Lung (tissue), 12 donors: ENCODE measurements around the gene NATD1. TPM values are rescaled to one million over a fixed set of nuclear protein-coding genes. Genes with fewer than 3 reads are reported as not detected.

ENCODE experiments used
- ATAC-seq: fragments of 200-7000 bp; cut with Tn5 transposase; one replicate; pipeline ENCODE4 v1.9.1; 2020; ENCODE audit warnings: moderate number of reproducible peaks; ENCODE audit not compliant: insufficient read depth, low FRiP score
- DNase-seq, 3 donors: peaks; one replicate each; pipeline ENCODE4 v3.0.0-alpha.2; 2013 to 2017
- H3K27ac ChIP-seq, 2 donors: one replicate each; pipeline ENCODE4 v1.5.1; 2013; ENCODE audit warnings: mild to moderate bottlenecking in 2 of 2, moderate library complexity in 2 of 2, control low read depth in 1 of 2, inconsistent platforms in 1 of 2, low read depth in 1 of 2, low read length in 1 of 2
- H3K27me3 ChIP-seq, 3 donors: one replicate each; pipeline ENCODE4 v1.5.1; 2013; ENCODE audit warnings: low read length in 2 of 3; ENCODE audit not compliant: control insufficient read depth in 3 of 3, insufficient read depth in 3 of 3
- H3K36me3 ChIP-seq, 4 donors: one replicate each; pipeline ENCODE4 v1.5.1; 2013; ENCODE audit warnings: low read length in 4 of 4, mild to moderate bottlenecking in 1 of 4, moderate library complexity in 1 of 4; ENCODE audit not compliant: control insufficient read depth in 4 of 4, insufficient read depth in 4 of 4
- H3K4me1 ChIP-seq, 5 donors: one replicate each; pipeline ENCODE4 v1.5.1; 2013; ENCODE audit warnings: low read length in 5 of 5, mild to moderate bottlenecking in 2 of 5, moderate library complexity in 1 of 5; ENCODE audit not compliant: control insufficient read depth in 5 of 5, insufficient read depth in 5 of 5
- H3K4me3 ChIP-seq: one replicate; pipeline ENCODE4 v1.5.1; 2013; ENCODE audit warnings: mild to moderate bottlenecking, control low read depth, moderate library complexity
- H3K9ac ChIP-seq, 2 donors: one replicate each; pipeline ENCODE4 v1.5.1; 2013; ENCODE audit warnings: low read length in 2 of 2, control low read depth in 1 of 2; ENCODE audit not compliant: insufficient read depth in 1 of 2
- H3K9me3 ChIP-seq, 4 donors: one replicate each; pipeline ENCODE4 v1.5.1; 2013; ENCODE audit warnings: low read length in 3 of 4, mild to moderate bottlenecking in 1 of 4, moderate library complexity in 1 of 4; ENCODE audit not compliant: control insufficient read depth in 4 of 4, insufficient read depth in 3 of 4
- WGBS, 2 donors: extraction: QIAGEN DNeasy Blood & Tissue Kit; methylation state at CpG; one replicate each; pipeline ENCODE4 v1.1.7; 2013; 5-methylcytosine and 5-hydroxymethylcytosine counted together
- polyA plus RNA-seq, 2 donors: library from polyadenylated mRNA; stranded (reverse); fragments of 200-250 nt; gene quantifications; one replicate each; pipeline ENCODE4 v1.2.1, GENCODE V29; 2013
- total RNA-seq, 2 donors: library from RNA; depleted of rRNA in 1 of 2; stranded (reverse); fragments of >200 nt in 1 of 2; gene quantifications; one replicate each; pipeline ENCODE4 v1.2.1, GENCODE V29; 2014 to 2021
- TF ChIP-seq, protein P1 (sequence below): IDR thresholded peaks from 2 replicates; pipeline ENCODE4 v1.5.1; 2012; ENCODE audit warnings: mild to moderate bottlenecking; ENCODE audit errors: control extremely low read depth, extremely low read depth
- donor health status: control.
- donor health status: control.
- donor health status: Bipolar disorder and iron deficiency.
- donor health status: healthy.
- donor health status: DM: yes; HTN: yes; CAD: no.

NATD1 gene
- total and polyA plus RNA-seq, 4 donors = 4.8 to 8.1 (median 6.6) TPM

DNA sequence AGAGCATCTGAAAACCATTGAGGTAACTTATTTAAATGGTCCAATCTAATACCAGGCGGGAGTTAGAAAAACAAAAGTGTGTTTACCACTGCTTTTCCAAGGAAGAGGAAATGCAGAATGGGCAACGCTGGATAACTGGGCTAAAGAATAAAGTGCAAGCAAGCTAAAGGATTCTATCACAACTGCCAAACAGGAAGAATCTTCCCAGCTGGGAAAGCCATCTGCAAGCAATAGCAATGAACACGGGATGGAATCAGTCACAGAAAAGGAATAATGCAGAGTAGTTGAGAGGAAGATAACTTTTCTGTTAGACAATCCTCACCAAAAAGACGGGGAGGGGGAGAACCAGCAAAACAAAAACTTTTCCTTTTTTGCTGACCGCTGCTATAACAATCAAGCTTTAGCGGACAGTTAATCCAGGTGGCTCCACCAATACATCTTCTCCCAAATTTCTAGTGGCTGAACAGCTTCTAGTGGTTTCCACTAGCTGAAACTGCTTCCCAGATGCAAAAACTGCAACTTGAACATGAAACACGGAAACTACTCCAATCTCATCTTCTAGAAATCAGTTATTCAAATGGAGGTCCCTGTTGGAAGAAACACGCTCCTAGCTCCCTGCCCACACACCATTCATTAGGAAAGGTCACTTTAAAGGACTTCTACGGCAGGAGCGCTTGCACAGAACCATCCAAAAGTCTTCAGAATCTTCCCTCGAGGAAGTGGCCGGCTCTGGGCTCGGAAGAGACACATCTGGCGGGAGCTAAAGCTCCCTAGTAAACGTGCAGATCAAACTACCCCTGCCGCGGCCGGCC, 40.2 kb downstream of the NATD1 start:
- Histone ChIP-seq H3K27me3 (no peaks in the 10 kb centered on the region), H3K36me3 (peaks cover 0 to 16% (median 11%) of the 10 kb centered on the region in 4 donors), H3K9me3 (no peaks in the 10 kb centered on the region), H3K4me3 (peak overlapping the region; percentile 83), H3K9ac (peak overlapping the region; percentile 59 to 70), H3K27ac (peak overlapping the region; percentile 92 to 98), H3K4me1 (peaks cover 16 to 35% (median 21%) of the 10 kb centered on the region in 5 donors)
- DNase-seq (peak; percentile 19 to 48 (median 24)), ATAC-seq (no peak)
- WGBS, 2 donors = 8 to 9% methylated on average over 18 of the region's 18 CpGs
- TF ChIP-seq, protein P1, sequence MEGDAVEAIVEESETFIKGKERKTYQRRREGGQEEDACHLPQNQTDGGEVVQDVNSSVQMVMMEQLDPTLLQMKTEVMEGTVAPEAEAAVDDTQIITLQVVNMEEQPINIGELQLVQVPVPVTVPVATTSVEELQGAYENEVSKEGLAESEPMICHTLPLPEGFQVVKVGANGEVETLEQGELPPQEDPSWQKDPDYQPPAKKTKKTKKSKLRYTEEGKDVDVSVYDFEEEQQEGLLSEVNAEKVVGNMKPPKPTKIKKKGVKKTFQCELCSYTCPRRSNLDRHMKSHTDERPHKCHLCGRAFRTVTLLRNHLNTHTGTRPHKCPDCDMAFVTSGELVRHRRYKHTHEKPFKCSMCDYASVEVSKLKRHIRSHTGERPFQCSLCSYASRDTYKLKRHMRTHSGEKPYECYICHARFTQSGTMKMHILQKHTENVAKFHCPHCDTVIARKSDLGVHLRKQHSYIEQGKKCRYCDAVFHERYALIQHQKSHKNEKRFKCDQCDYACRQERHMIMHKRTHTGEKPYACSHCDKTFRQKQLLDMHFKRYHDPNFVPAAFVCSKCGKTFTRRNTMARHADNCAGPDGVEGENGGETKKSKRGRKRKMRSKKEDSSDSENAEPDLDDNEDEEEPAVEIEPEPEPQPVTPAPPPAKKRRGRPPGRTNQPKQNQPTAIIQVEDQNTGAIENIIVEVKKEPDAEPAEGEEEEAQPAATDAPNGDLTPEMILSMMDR = no peak

DNA sequence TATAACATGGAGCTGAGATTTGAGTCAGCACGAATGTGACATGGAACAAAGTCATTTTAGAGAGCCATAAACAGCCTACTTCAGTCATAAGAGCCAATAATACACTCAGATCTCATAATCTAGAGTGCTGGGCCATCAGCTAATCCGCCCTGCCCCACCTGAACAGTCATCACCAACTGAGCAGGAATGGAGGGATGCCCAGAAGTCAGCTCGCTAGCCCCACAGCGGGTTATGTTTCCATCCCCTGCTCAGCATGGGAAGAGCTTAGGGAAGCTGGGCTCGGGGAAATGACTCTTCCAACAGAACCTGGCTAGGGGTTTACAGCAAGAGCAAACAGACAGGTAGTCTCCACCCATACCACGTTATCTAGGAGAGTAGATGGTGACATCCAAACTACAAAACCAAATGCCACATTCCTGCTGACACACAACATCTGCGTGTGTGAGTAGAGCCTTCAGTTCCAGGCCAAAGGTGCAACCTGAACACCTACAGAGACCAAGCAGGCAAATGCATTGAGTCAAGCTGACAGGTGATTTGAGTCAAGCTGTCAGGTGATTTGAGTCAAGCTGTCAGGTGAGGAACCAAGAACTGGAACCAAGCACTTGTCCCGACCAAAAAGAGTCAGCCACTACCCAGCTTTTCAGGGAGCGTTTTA, 41.3 kb downstream of the NATD1 start:
- Histone ChIP-seq H3K27me3 (no peaks in the 10 kb centered on the region), H3K4me1 (peaks cover 16 to 33% (median 21%) of the 10 kb centered on the region in 5 donors), H3K9me3 (no peaks in the 10 kb centered on the region), H3K27ac (no peak overlapping the region), H3K9ac (peak overlapping the region in 1 of 2 donors; percentile 56), H3K36me3 (peaks cover 0 to 16% (median 11%) of the 10 kb centered on the region in 4 donors), H3K4me3 (no peak overlapping the region)
- 74 to 85% methylated on average over 9 of the region's 9 CpGs for WGBS, 2 donors
- ATAC-seq = no peak
- no peak for DNase-seq
- TF ChIP-seq, protein P1 = no peak

DNA sequence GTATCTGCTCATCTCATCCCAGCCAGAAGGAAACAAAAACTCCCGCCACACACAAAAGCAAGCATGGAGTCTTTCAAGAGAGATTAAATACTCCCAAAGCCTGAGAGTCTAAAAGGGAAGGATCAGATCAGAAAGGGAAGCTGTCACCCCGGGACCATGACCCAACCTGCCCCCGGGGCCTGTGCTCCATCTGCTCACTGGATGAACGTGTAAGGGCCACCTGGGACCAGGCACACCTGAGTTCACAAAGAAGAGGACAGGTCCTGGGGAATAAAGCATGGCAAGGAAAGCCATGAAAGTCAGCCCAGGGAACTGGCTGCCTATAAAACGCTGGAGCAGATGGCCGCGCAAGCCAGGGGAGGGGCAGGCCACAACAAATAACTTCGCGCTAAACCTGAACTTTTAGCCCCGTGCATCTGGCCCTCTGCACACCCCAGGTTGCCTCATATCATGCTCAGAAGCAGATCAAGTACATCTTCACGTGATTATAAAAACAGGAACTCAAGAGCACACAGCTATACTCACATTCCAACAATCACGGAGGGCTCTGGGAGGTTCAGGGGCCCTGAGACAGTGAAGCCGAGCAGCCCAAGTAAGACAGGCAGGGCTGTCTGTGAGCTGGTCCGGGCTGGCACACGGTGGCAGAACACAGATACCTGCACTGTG, 42.7 kb downstream of the NATD1 start:
- H3K9me3 ChIP-seq = no peaks in the 10 kb centered on the region
- DNase-seq (no peak), ATAC-seq (no peak)
- H3K9ac ChIP-seq = no peak overlapping the region
- 46 to 67% methylated on average over 15 of the region's 15 CpGs for WGBS, 2 donors
- TF ChIP-seq, protein P1 = no peak
- no peak overlapping the region for H3K4me3 ChIP-seq
- peaks cover 0 to 18% (median 14%) of the 10 kb centered on the region in 4 donors for H3K36me3 ChIP-seq
- peaks cover 16 to 30% (median 21%) of the 10 kb centered on the region in 5 donors for H3K4me1 ChIP-seq
- H3K27ac ChIP-seq = peak overlapping the region; percentile 42 to 73
- H3K27me3 ChIP-seq = no peaks in the 10 kb centered on the region
